HG02852 (cell line): ENCODE results near the gene BNIP5.
"Not testable (repeated sequence)": the region's sequence is repeated elsewhere in the genome, so short reads cannot be mapped to it uniquely, and the experiment has no call there.

Experiments used
- ATAC-seq: cut with Tn5 transposase; IDR thresholded peaks from one replicate; pipeline ENCODE4 v1.9.1; 2021; ENCODE audit warnings: mild to moderate bottlenecking, moderate library complexity; ENCODE audit not compliant: unreplicated experiment

Gene BNIP5

DNA sequence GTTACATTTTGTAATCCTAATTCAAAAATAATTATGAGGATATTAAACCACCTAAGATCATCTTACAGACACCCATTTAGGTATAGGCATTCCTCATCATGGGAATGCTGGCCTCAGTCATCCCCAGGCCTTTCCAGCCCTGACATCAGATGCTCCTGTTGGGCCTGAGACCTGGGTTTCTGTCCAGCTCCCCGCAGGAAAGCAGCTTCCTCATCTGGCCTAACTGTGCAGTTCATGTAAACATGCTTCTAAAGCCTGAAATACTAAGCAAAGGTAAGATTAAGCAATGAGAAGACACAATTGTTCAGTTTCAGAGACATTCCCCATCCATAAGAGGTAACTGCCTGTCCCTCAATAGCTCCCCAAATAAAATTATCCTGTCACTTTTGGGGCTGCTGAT, 31.7 kb upstream of the BNIP5 start:
- ATAC-seq = no peak

DNA sequence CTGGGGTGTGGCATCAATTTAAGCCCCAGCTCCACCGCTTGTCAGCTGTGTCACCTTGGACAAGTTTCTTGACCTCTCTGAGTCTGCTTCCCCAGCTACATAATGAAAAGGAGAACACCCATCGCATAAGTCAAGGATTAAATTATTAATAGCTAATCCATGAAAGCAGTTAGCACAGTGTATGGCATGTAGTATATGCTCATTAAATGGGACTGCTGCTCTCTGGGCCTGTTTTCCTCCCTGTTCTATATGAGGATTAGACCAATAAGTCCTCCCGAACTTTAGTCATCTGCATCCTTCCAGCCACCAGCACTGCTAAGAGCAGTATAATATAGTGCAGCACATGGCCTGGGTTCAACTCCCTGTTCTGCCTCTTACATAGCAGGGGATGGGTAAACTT, 31.1 kb upstream of the BNIP5 start:
- ATAC-seq = no peak

DNA sequence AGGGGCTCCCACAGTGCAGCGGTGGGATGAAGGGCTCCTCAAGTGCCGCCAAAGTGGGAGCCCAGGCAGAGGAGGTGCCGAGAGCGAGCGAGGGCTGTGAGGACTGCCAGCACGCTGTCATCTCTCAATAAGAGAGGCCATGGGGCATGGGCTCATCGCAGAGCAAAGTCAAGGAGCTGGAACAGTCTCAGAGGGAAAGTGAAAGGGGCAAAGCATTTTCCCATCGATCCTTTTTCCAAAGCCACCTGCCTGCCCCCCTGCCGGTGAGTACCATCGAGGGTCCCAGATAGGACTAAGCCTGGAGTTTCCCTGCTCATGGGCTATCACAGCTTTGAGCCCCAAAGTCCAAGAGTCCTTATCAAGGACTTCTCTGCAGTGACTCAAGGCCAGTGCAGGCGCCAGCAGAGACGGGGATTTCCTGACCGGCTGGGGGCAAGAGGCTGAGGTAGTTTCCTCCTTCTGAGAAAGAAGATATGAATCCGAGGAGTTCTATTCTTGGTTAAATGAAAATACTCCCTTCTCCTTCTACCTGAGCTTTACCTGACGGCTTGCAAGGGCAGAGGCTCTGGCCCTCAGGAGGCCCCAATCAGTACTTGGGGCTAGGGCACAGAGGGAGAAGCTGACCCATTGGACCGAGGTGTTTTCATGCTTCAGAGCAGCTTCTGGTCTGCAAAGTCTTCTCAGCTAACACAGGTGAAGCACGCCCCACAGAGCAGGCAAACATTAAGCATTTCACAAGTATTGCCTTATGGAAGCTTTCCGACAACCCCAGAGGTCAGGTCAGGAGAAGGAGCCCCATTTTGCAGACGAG, 28.2 kb upstream of the BNIP5 start:
- ATAC-seq = no peak

DNA sequence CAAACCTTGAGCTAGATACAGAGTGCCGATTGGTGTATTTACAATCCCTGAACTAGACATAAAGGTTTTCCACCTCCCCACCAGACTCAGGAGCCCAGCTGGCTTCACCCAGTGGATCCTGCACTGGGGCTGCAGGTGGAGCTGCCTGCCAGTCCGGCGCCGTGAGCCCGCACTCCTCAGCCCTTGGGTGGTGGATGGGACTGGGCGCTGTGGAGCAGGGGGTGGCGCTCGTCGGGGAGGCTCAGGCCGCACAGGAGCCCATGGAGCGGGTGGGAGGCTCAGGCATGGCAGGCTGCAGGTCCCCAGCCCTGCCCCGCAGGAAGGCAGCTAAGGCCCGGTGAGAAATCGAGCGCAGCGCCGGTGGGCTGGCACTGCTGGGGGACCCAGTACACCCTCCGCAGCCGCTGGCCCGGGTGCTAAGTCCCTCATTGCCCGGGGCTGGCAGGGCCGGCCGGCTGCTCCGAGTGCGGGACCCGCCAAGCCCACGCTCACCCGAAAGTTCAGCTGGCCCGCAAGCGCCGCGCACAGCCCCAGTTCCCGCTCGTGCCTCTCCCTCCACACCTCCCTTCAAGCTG, 27.5 kb upstream of the BNIP5 start:
- not testable (repeated sequence) for ATAC-seq

- ATAC-seq = not testable (repeated sequence)
These were observed 26.7 kb upstream of the BNIP5 start for GRCh38 chr6:36363371-36363752.

DNA sequence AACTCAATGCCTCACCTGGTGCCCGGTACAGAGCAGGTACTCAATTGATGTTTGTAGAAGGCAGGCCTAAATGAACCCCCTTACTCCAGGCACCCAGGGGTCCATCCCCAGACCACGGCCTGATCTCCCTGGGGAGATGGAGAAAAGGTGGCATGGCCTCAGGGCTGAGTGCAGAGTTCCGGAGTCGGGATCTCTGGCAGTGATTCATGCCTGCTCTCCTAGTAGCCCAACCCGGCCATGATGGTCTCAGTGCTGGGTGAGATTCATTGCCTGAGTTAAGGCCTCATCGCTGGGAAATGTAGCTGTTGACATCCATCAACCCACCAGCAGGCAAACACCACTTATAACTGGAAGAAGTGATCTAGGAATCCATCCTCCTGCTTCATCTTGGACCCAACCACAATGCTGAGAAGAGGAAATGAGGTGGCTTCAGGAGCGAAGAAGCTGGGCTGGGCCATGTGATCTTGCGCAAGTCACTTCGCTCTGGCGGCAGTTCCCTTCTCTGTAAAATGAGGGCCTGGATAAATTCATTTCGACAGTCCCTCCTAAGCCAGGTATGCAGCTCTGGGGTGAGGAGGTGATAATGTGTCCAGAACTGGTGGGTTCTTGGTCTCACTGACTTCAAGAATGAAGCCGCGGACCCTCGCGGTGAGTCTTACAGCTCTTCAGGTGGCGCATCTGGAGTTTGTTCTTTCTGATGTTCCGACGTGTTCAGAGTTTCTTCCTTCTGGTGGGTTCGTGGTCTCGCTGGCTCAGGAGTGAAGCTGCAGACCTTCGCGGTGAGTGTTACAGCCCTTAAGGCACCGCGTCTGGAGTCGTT, 26.1 kb upstream of the BNIP5 start:
- ATAC-seq = no peak

GRCh38 chr6:36361071-36361470, 24.4 kb upstream of the BNIP5 start:
- no peak for ATAC-seq

DNA sequence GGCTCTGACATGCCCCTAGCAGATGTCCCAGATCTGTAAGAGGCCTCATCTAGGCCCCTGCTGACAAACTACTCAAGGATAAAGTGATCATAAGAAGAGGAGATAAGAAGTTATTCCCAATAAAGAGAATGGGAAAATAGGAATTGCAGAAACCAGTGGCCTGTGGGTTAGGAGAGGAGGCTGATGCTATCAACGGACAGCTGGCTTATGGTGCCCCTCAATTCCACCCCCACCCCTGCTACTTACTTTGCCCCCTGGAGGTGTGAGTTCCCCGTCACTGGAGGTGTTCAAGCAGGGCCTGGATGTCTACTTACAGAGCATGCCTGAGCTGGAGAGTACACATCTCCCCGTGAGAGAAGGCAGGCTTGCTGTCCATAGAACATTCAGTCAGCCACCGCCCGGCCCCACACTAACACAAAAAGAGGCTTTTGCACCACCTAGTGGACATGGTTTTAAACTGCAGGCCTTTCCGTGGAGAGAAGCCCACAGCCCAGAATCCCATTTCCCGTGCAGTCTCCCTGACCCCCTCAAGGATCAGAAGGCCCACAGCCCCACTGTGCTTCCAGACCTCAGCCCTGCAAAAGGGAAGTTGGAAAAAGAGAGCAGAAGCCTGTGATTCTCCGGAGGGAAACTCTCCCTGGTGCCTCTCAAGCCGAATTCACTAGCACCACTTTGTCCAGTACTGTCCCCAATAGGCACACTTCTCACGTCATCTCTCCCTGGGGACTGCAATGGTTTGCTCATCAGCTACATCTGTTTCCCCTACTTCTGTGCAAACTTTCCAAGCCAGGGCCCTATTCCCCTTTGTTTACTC, 23.8 kb upstream of the BNIP5 start:
- no peak for ATAC-seq

DNA sequence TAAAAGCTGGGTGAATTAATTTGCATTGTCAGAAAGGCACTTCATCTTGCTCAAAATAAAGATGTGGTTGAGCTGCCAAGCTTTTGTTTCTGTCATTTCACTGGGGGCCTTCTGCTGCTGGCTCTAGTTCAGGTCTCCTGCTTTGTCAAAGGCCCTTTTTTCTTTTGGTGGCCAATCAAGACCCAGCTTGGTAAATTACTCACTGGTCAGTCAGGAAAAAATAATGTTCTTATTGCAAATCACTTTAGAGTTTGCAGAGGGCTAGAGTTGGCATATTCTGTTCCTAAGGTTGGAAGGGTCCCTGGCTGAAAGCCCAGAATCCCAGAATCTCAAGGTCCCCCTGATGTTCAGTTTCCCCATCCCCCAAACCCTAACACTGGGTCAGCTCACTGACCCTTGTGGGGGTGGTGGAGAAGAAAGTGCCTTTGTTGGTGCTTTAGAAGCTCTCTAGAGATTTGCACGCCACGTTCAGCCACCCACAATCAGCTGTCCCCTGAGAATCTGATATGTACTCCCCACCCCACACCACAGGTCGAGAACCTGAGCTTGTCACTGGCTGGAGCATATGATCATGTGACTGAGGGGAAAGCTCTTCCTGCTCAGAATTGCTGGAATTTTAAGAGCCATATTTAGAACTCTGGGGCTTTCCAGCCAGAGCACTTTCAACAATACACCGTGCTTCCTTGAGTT, 21.7 kb upstream of the BNIP5 start:
- no peak for ATAC-seq

DNA sequence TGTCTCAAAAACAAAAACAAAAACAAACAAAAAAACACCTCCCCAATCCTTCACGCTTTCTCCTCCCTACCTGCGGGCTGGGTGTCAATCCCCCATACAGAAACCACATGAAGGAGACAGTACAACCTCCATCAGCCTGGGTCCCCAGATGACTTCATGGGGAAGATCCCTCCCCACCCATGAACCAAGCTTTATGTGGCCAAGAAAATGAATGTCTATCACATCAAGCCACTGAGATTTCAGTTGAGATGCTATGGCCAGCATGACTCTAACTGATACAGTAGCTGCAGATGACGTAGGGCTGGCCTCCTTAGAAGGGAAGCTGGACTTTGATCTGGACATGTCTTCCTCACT, 21.2 kb upstream of the BNIP5 start:
- ATAC-seq = no peak

- no peak for ATAC-seq
These were observed 19.1 kb upstream of the BNIP5 start for GRCh38 chr6:36355819-36356218.

- no peak for ATAC-seq
These were observed 16.8 kb upstream of the BNIP5 start for GRCh38 chr6:36353411-36353915.

- ATAC-seq = no peak
These were observed 15.9 kb upstream of the BNIP5 start for GRCh38 chr6:36352477-36353157.

- ATAC-seq = no peak
These were observed 14.2 kb upstream of the BNIP5 start for GRCh38 chr6:36350681-36351571.

DNA sequence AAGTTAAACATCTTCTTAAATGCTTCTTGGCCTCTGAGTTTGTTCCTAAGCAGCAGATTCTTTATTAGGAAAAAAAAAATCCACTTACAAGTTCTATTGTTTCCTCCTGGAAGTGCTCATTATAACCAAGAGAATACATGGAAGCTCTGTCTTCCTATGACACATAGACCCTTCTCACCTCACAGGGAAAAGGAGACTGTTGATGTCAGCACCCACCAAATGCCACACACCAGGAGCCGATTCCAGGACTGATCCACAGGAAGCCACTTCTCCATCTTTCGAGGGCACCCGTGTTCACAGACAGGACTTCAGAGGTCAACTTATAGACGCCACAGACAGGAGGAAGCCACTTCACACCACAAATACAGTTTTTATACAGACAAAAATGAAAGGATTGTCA, 13.4 kb upstream of the BNIP5 start:
- no peak for ATAC-seq

DNA sequence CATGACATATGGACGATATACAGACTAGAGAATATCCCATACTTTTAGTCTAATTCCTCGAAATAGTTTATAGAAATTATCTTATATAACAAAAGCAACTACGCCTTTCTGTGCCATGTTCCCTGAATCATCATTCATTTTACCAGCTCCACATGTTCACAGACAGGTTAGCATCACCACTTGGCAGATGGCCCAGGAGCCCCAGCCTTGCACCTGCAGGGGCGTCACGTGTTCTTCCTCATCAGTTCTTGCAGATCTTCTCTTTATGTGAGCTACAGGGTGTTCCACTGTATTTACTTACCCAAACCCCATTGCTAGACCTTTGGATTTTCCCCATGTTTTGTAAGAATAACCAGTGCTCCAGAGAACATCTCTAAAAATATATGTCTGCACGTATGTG, 12.6 kb upstream of the BNIP5 start:
- ATAC-seq = no peak

DNA sequence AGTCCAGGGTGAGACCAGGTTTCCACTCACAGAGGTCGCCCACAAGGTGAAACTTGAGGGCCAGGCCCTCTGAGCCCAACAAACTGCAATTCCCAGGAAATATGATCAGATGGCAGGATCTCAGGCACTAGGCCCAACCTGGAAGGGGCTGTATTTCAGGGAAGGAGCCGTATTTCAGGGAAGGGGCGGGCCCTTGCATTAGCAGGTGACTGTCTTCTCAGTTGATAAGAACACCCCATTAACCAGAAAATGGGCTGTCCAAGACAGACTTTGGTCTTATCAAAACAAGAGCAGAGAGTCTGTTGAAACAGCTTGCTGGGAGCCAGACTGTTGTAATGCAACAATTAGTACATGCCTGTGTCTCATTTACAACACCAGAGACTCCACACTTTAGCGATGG, 10.9 kb upstream of the BNIP5 start:
- ATAC-seq = no peak

- no peak for ATAC-seq
These were observed 10.0 kb upstream of the BNIP5 start for GRCh38 chr6:36346486-36347273.
